H1 (cell line): ENCODE results near the gene LINC00632. TPM values are rescaled to one million over a fixed set of nuclear protein-coding genes. Genes with fewer than 3 reads are reported as not detected.

Experiments used
- CTCF ChIA-PET: fragments of 300-600 bp; sonication (Branson Sonifier 250); formaldehyde crosslinking; loops from one replicate; lab custom pipeline; 2021; ENCODE audit not compliant: partially characterized antibody; lab: Charles Lee
- POLR2A ChIA-PET: fragments of 300-600 bp; sonication (Branson Sonifier 250); formaldehyde crosslinking; loops from one replicate; lab custom pipeline; 2021; ENCODE audit warnings: inconsistent platforms; ENCODE audit not compliant: partially characterized antibody; lab: Charles Lee
- DNase-seq, 2 experiments: peaks; one replicate each; pipeline versions ENCODE4 v3.0.0 to v3.0.0-alpha.2; 2010 to 2022; ENCODE audit warnings: low spot score in 2 of 2, low read depth in 1 of 2, mixed read lengths in 1 of 2
- FAIRE-seq: peaks from 2 replicates; lab custom pipeline; 2011; peaks lifted over from hg19 to GRCh38; lab: Jason Lieb, UNC
- H2AFZ ChIP-seq: 2 replicates; pipeline ENCODE4 v1.8.1; 2012; ENCODE audit warnings: low read length, inconsistent platforms
- H2AK5ac ChIP-seq: 2 replicates; pipeline ENCODE4 v1.6.1; 2013; ENCODE audit warnings: low read depth, low read length
- H2BK120ac ChIP-seq: replicated peaks from 2 replicates; pipeline ENCODE3; 2013; ENCODE audit warnings: low read depth, low read length, inconsistent platforms
- H2BK12ac ChIP-seq: 2 replicates; pipeline ENCODE4 v1.6.1; 2013; ENCODE audit warnings: low read depth, low read length
- H2BK15ac ChIP-seq: 2 replicates; pipeline ENCODE4 v1.6.1; 2013; ENCODE audit warnings: low read length
- H2BK20ac ChIP-seq: 2 replicates; pipeline ENCODE4 v1.6.1; 2013; ENCODE audit warnings: low read length
- H2BK5ac ChIP-seq: 2 replicates; pipeline ENCODE4 v1.6.1; 2013; ENCODE audit warnings: low read depth, low read length
- H3K14ac ChIP-seq: 2 replicates; pipeline ENCODE4 v1.6.1; 2013; ENCODE audit warnings: inconsistent platforms; ENCODE audit not compliant: insufficient read length
- H3K18ac ChIP-seq: 2 replicates; pipeline ENCODE4 v1.6.1; 2013; ENCODE audit warnings: low read length; ENCODE audit errors: extremely low read depth
- H3K23ac ChIP-seq: 2 replicates; pipeline ENCODE4 v1.6.1; 2013; ENCODE audit warnings: inconsistent platforms; ENCODE audit not compliant: insufficient read length
- H3K23me2 ChIP-seq: 2 replicates; pipeline ENCODE4 v1.6.1; 2013; ENCODE audit warnings: low read depth, low read length
- H3K27ac ChIP-seq: 2 replicates; pipeline ENCODE4 v1.6.1; 2011; ENCODE audit warnings: low read depth, low read length, inconsistent platforms
- H3K27me3 ChIP-seq, 4 experiments: replicated peaks in 1 of 4; 1 replicate in 1 of 4; 2 replicates in 3 of 4; pipeline versions ENCODE4 v1.6.1 to v1.8.1; 2011 to 2013; ENCODE audit warnings: low read length in 3 of 4, mild to moderate bottlenecking in 3 of 4, inconsistent platforms in 2 of 4, mixed read lengths in 2 of 4, moderate library complexity in 1 of 4; ENCODE audit not compliant: control insufficient read depth in 3 of 4, insufficient read depth in 3 of 4; ENCODE audit errors: extremely low read depth in 1 of 4
- H3K36me3 ChIP-seq, 4 experiments: 2 replicates each; pipeline versions ENCODE4 v1.6.1 to v1.8.1; 2011 to 2013; ENCODE audit warnings: mild to moderate bottlenecking in 4 of 4, low read length in 3 of 4, moderate library complexity in 2 of 4, control low read depth in 1 of 4, inconsistent platforms in 1 of 4; ENCODE audit not compliant: insufficient read depth in 4 of 4, control insufficient read depth in 2 of 4
- H3K4ac ChIP-seq: replicated peaks from 2 replicates; pipeline ENCODE3; 2013; ENCODE audit warnings: low read length, low read depth, mixed read lengths, inconsistent platforms; ENCODE audit not compliant: insufficient read length
- H3K4me1 ChIP-seq, 4 experiments: replicated peaks in 1 of 4; 1 replicate in 1 of 4; 2 replicates in 3 of 4; pipeline versions ENCODE4 v1.6.1 to v1.8.1; 2011 to 2013; ENCODE audit warnings: low read length in 3 of 4, inconsistent platforms in 2 of 4, mixed read lengths in 1 of 4; ENCODE audit not compliant: insufficient read depth in 4 of 4, control insufficient read depth in 3 of 4
- H3K4me2 ChIP-seq, 2 experiments: 2 replicates each; pipeline versions ENCODE4 v1.6.1 to v1.8.1; 2011 to 2013; ENCODE audit warnings: low read depth in 2 of 2, low read length in 2 of 2, control low read depth in 1 of 2, inconsistent platforms in 1 of 2, mild to moderate bottlenecking in 1 of 2; ENCODE audit not compliant: insufficient read depth in 1 of 2
- H3K4me3 ChIP-seq, 4 experiments: fragments of 200-600, 300-600 bp in 1 of 4; sonication (generic), shearing (Covaris generic), sonication (Bioruptor Twin) in 1 of 4; 2 replicates each; pipeline versions ENCODE4 v1.5.1 to v1.8.1; 2011 to 2016; ENCODE audit warnings: low read length in 4 of 4, low read depth in 3 of 4, control low read depth in 2 of 4, inconsistent platforms in 2 of 4, mild to moderate bottlenecking in 2 of 4, mixed read lengths in 1 of 4, moderate library complexity in 1 of 4; ENCODE audit not compliant: insufficient read depth in 2 of 4; ENCODE audit errors: extremely low read depth in 1 of 4
- H3K56ac ChIP-seq: replicated peaks from 2 replicates; pipeline ENCODE3; 2013; ENCODE audit warnings: low read depth, mild to moderate bottlenecking, mixed read lengths, low read length, inconsistent platforms; ENCODE audit not compliant: insufficient read length
- H3K79me1 ChIP-seq: 2 replicates; pipeline ENCODE4 v1.6.1; 2013; ENCODE audit warnings: low read depth, low read length, control low read depth
- H3K79me2 ChIP-seq, 2 experiments: 2 replicates each; pipeline versions ENCODE4 v1.6.1 to v1.8.1; 2012 to 2013; ENCODE audit warnings: low read length in 2 of 2, mild to moderate bottlenecking in 2 of 2, inconsistent platforms in 1 of 2; ENCODE audit not compliant: insufficient read depth in 2 of 2, control insufficient read depth in 1 of 2
- H3K9ac ChIP-seq, 4 experiments: replicated peaks in 1 of 4; 1 replicate in 1 of 4; 2 replicates in 3 of 4; pipeline versions ENCODE4 v1.6.1 to v1.8.1; 2011 to 2013; ENCODE audit warnings: low read depth in 3 of 4, low read length in 3 of 4, control low read depth in 2 of 4, mild to moderate bottlenecking in 2 of 4, moderate library complexity in 2 of 4, inconsistent platforms in 1 of 4; ENCODE audit errors: extremely low read depth in 1 of 4
- H3K9me3 ChIP-seq, 2 experiments: 2 replicates each; pipeline versions ENCODE4 v1.6.1 to v1.8.1; 2012 to 2013; ENCODE audit warnings: mild to moderate bottlenecking in 2 of 2, moderate library complexity in 2 of 2, control low read depth in 1 of 2, inconsistent platforms in 1 of 2, low read depth in 1 of 2, low read length in 1 of 2, mixed read lengths in 1 of 2; ENCODE audit not compliant: insufficient read depth in 2 of 2
- H4K20me1 ChIP-seq, 2 experiments: replicated peaks in 1 of 2; 2 replicates each; pipeline versions ENCODE3 to v1.8.1; 2011 to 2013; ENCODE audit warnings: inconsistent platforms in 2 of 2, low read length in 2 of 2, mild to moderate bottlenecking in 1 of 2; ENCODE audit not compliant: insufficient read depth in 2 of 2, control insufficient read depth in 1 of 2
- H4K5ac ChIP-seq: 2 replicates; pipeline ENCODE4 v1.6.1; 2013; ENCODE audit warnings: low read length, low read depth, mixed read lengths, inconsistent platforms; ENCODE audit not compliant: insufficient read length
- H4K8ac ChIP-seq: 2 replicates; pipeline ENCODE4 v1.8.0; 2013; ENCODE audit warnings: mild to moderate bottlenecking, moderate library complexity, low read length, inconsistent platforms; ENCODE audit not compliant: insufficient read depth; ENCODE audit errors: extremely low read depth
- H4K91ac ChIP-seq: replicated peaks from 2 replicates; pipeline ENCODE3; 2013; ENCODE audit warnings: low read length, mixed read lengths, inconsistent platforms; ENCODE audit not compliant: insufficient read length
- RAD21 ChIP-seq, 2 experiments: IDR thresholded peaks in 1 of 2; conservative IDR thresholded peaks in 1 of 2; 2 replicates each; pipeline ENCODE4 v1.6.1; 2011; ENCODE audit warnings: low read depth in 2 of 2, low read length in 2 of 2, improper control_type of control experiment in 1 of 2, inconsistent platforms in 1 of 2, mild to moderate bottlenecking in 1 of 2, moderate library complexity in 1 of 2
- YY1 ChIP-seq: IDR thresholded peaks from 2 replicates; pipeline ENCODE4 v1.6.1; 2011; ENCODE audit warnings: low read depth, mild to moderate bottlenecking, low read length
- WGBS, 2 experiments: shearing (Covaris generic) in 1 of 2; methylation state at CpG; one replicate each; pipeline versions ENCODE4 v1.1.6 to v1.1.7; 2013 to 2015; ENCODE audit warnings: low lambda C conversion rate in 2 of 2, mixed read lengths in 2 of 2, inconsistent platforms in 1 of 2, low coverage in 1 of 2, missing lambda C conversion rate in 1 of 2; ENCODE audit not compliant: insufficient replicate concordance in 2 of 2, insufficient coverage in 1 of 2, insufficient read length in 1 of 2; ENCODE audit errors: extremely low coverage in 1 of 2, missing lambda C conversion rate in 1 of 2; 5-methylcytosine and 5-hydroxymethylcytosine counted together
- polyA plus RNA-seq, 7 experiments: library from polyadenylated mRNA; depleted of rRNA in 3 of 7; stranded (reverse) in 5 of 7; unstranded in 2 of 7; fragments of >200 nt in 5 of 7; fragments of 200-250 nt in 2 of 7; gene quantifications; 1 replicate in 5 of 7; 2 replicates in 1 of 7; 4 replicates in 1 of 7; pipeline versions ENCODE4 v1.2.1 to v1.2.3, GENCODE V29; 2011 to 2013; ENCODE audit warnings: missing spikeins in 2 of 7, mixed read lengths in 2 of 7
- total RNA-seq: library from RNA; stranded (reverse); fragmentation: NEBNext Ultra II Directional; extraction: Animal tissue kit (Norgen Biotek cat#: 25700); gene quantifications from 2 replicates; pipeline ENCODE4 v1.2.1, GENCODE V29; 2021
- TF ChIP-seq, protein P1 (sequence below), 3 experiments: IDR thresholded peaks; 1 replicate in 2 of 3; 2 replicates in 1 of 3; pipeline versions ENCODE4 v1.5.1 to v1.6.1; 2011; ENCODE audit warnings: low read length in 3 of 3, mild to moderate bottlenecking in 3 of 3, inconsistent platforms in 2 of 3, low read depth in 1 of 3, moderate library complexity in 1 of 3; ENCODE audit not compliant: insufficient read depth in 1 of 3; ENCODE audit errors: control extremely low read depth in 1 of 3

Gene LINC00632
- total and polyA plus RNA-seq, 2 of the 8 experiments (the other 6 are each of a cell fraction or from before 2014, with no cell fraction given): 24.5 to 85.1 TPM

DNA sequence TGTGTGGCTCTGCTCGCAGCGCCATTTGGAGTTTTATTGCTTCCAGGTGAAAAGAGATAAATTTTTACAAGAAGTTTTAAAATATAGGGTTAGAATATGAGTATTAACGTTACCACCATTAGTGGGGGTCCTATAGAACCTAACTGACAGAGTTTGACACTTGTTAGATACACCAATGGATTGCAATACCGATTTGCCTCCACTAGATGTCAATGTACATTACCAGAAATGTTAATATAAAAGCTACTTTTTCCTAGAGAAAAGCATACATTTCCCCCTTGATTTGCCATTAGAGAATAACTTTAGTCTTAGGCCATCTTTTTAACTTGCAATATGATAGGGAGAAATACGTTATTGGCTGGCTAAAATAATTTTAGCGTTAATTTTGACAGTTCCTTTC is 108.4 kb downstream of the LINC00632 start:
- Histone ChIP-seq H4K91ac (no peak overlapping the region), H3K79me1 (no peaks in the 10 kb centered on the region), H4K8ac (no peak overlapping the region), H3K79me2 (no peaks in the 10 kb centered on the region), H2AFZ (no peak overlapping the region), H2BK12ac (no peak overlapping the region), H2BK120ac (no peak overlapping the region), H3K56ac (no peak overlapping the region), H2AK5ac (no peak overlapping the region), H3K36me3 (no peaks in the 10 kb centered on the region; a peak in 1 of 8 replicates), H3K9me3 (no peaks in the 10 kb centered on the region), H4K20me1 (no peaks in the 10 kb centered on the region), H3K4me3 (no peak overlapping the region), H2BK15ac (no peak overlapping the region), H2BK5ac (no peak overlapping the region), H3K23ac (no peak overlapping the region), H2BK20ac (no peak overlapping the region), H3K18ac (no peak overlapping the region), H3K4me2 (no peak overlapping the region), H4K5ac (no peak overlapping the region), H3K9ac (no peak overlapping the region), H3K23me2 (no peaks in the 10 kb centered on the region; the same call in 1 of the 2 replicates), H3K4ac (no peak overlapping the region), H3K27ac (no peak overlapping the region), H3K27me3 (no peaks in the 10 kb centered on the region), H3K4me1 (no peaks in the 10 kb centered on the region; a peak in 2 of 7 replicates), H3K14ac (no peak overlapping the region)
- POLR2A ChIA-PET: no interaction called here
- TF ChIP-seq RAD21 (IDR thresholded peaks at IDR 0.05 in 1 of 2, conservative IDR thresholded peaks at IDR 0.05 in 1 of 2; ENCODE audit: low read depth in 2 of 2, low read length in 2 of 2) (peak; percentile 23 to 42; a peak in 3 of 4 replicates), YY1 (no peak)
- TF ChIP-seq, protein P1, sequence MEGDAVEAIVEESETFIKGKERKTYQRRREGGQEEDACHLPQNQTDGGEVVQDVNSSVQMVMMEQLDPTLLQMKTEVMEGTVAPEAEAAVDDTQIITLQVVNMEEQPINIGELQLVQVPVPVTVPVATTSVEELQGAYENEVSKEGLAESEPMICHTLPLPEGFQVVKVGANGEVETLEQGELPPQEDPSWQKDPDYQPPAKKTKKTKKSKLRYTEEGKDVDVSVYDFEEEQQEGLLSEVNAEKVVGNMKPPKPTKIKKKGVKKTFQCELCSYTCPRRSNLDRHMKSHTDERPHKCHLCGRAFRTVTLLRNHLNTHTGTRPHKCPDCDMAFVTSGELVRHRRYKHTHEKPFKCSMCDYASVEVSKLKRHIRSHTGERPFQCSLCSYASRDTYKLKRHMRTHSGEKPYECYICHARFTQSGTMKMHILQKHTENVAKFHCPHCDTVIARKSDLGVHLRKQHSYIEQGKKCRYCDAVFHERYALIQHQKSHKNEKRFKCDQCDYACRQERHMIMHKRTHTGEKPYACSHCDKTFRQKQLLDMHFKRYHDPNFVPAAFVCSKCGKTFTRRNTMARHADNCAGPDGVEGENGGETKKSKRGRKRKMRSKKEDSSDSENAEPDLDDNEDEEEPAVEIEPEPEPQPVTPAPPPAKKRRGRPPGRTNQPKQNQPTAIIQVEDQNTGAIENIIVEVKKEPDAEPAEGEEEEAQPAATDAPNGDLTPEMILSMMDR (IDR thresholded peaks at IDR 0.05; ENCODE audit: control extremely low read depth in 1 of 3, insufficient read depth in 1 of 3, low read depth in 1 of 3, low read length in 3 of 3): peak in 2 of 3 experiments; percentile 6 to 30; a peak in 2 of 4 replicates
- FAIRE-seq (peak; percentile 92), DNase-seq (no peak)
- 52% methylated on average over 6 of the region's 6 CpGs; no CpG with 5 or more reads in 1 of the 2 experiments for WGBS, 2 experiments
- CTCF ChIA-PET: interaction anchor here (0.7 to 1.1 kb wide), 5 partner anchors 10 to 362 kb away, joined by 3 to 5 read pairs (median 5); no protein-coding TSS in a partner anchor
